Panc1 (cell line): ENCODE results near the gene CASP2. TPM values are rescaled to one million over a fixed set of nuclear protein-coding genes. Genes with fewer than 3 reads are reported as not detected.

Experiments used
- ATAC-seq: fragments of 200-7000 bp; cut with Tn5 transposase; 2 replicates; pipeline ENCODE4 v1.9.1; 2020; ENCODE audit warnings: mild to moderate bottlenecking, moderate library complexity
- BruUV-seq: library from RNA; stranded (reverse); fragments of 400-500 nt; replicated peaks from 2 replicates; lab custom pipeline; 2021; lab: Mats Ljungman, UMichigan
- CTCF ChIA-PET: fragments of 300-600 bp; sonication (Branson Sonifier 250); formaldehyde crosslinking; loops from one replicate; lab custom pipeline; 2022; ENCODE audit warnings: antibody characterized with exemption; lab: Charles Lee
- POLR2A ChIA-PET: fragments of 300-600 bp; sonication (Branson Sonifier 250); formaldehyde crosslinking; loops from one replicate; lab custom pipeline; 2022; ENCODE audit warnings: antibody characterized with exemption; lab: Charles Lee
- DNase-seq: peaks from one replicate; pipeline ENCODE4 v3.0.0-alpha.2; 2010; ENCODE audit warnings: low read depth, low spot score
- H3K27ac ChIP-seq: 2 replicates; pipeline ENCODE4 v1.5.1; 2011; ENCODE audit warnings: mild to moderate bottlenecking, low read length, inconsistent platforms
- H3K27me3 ChIP-seq: fragments of 200-500 bp; sonication (Bioruptor generic); 2 replicates; pipeline ENCODE4 v1.6.0; 2014; ENCODE audit warnings: low read length, inconsistent platforms; ENCODE audit not compliant: control insufficient read depth, insufficient read depth
- H3K36me3 ChIP-seq: fragments of 200-500 bp; sonication (Bioruptor generic); 2 replicates; pipeline ENCODE4 v1.5.1; 2014; ENCODE audit warnings: inconsistent platforms, mild to moderate bottlenecking, low read length, moderate library complexity; ENCODE audit not compliant: control insufficient read depth, insufficient read depth
- H3K4me1 ChIP-seq: 2 replicates; pipeline ENCODE4 v1.5.1; 2011; ENCODE audit warnings: inconsistent platforms, mild to moderate bottlenecking, low read length, moderate library complexity; ENCODE audit not compliant: control insufficient read depth, insufficient read depth
- H3K4me3 ChIP-seq, 2 experiments: 2 replicates each; pipeline ENCODE4 v1.5.1; 2011 to 2012; ENCODE audit warnings: low read depth in 2 of 2, low read length in 2 of 2, mild to moderate bottlenecking in 2 of 2, inconsistent platforms in 1 of 2, moderate library complexity in 1 of 2
- H3K9me3 ChIP-seq: fragments of 200-500 bp; sonication (Bioruptor generic); 2 replicates; pipeline ENCODE4 v1.5.1; 2014; ENCODE audit warnings: low read depth, mild to moderate bottlenecking, inconsistent platforms, low read length, moderate library complexity; ENCODE audit not compliant: control insufficient read depth, insufficient read depth
- POLR2AphosphoS5 ChIP-seq: IDR thresholded peaks from 2 replicates; pipeline ENCODE4 v1.6.1; 2012; ENCODE audit warnings: mild to moderate bottlenecking, low read depth, low read length, moderate library complexity
- SIN3A ChIP-seq: IDR thresholded peaks from 2 replicates; pipeline ENCODE4 v1.6.1; 2012; ENCODE audit warnings: low read depth, mild to moderate bottlenecking, low read length, moderate library complexity, borderline replicate concordance; ENCODE audit not compliant: insufficient read depth
- TCF7L2 ChIP-seq: IDR thresholded peaks from 2 replicates; pipeline ENCODE4 v1.6.1; 2011; ENCODE audit warnings: mild to moderate bottlenecking, low read depth, low read length, inconsistent platforms
- in situ Hi-C: cut with HindIII; loops from 2 replicates; pipeline ENCODE4 v1.10.0; 2016; ENCODE audit warnings: low sequenced_read_pairs, low pct_unique_long_range_greater_than_20kb
- intact Hi-C: fragments of 100-400 bp; cut with micrococcal nuclease; formaldehyde crosslinking; loops from one replicate; pipeline ENCODE4 v1.10.0; 2022; ENCODE audit not compliant: unreplicated experiment
- total RNA-seq: library from RNA; stranded (reverse); gene quantifications from one replicate; pipeline ENCODE4 v1.2.1, GENCODE V29; 2021; ENCODE audit not compliant: unreplicated experiment
- TF ChIP-seq, protein P1 (sequence below): fragments of 450-650 bp; IDR thresholded peaks from 2 replicates; pipeline ENCODE4 v1.5.1; 2017; ENCODE audit warnings: mild to moderate bottlenecking
- TF ChIP-seq, protein P2 (sequence below), 2 experiments: IDR thresholded peaks; 2 replicates each; pipeline ENCODE4 v1.6.1; 2011 to 2012; ENCODE audit warnings: low read depth in 2 of 2, control low read depth in 1 of 2, low read length in 1 of 2, mild to moderate bottlenecking in 1 of 2, moderate library complexity in 1 of 2; ENCODE audit not compliant: insufficient read depth in 1 of 2

CASP2 gene
- total RNA-seq, 1 experiment from 2014 or later: 47.4 TPM

DNA sequence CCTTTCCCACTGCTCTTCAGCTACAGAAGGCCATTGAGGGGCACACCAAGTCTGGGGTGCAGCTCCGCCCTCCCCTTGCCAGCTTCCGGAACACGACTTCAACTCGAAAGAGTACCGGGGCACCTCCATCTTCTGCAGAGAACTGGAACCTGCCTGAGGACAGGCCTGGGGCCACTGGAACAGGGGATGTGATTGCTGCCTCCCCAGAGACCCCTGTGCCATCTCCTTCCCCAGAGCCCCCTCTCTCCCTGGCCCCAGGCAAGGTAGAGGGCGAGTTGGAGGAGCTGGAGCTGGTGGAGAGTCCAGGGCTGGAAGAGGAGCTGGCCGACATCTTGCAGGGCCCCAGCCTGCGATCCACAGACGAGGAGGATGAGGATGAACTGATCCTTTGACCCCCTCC is 63.4 kb downstream of the CASP2 start:
- Histone ChIP-seq H3K9me3 (no peaks in the 10 kb centered on the region), H3K36me3 (no peaks in the 10 kb centered on the region), H3K4me3 (no peak overlapping the region), H3K4me1 (no peaks in the 10 kb centered on the region), H3K27ac (no peak overlapping the region), H3K27me3 (peaks cover 13% of the 10 kb centered on the region)
- ChIA-PET POLR2A (no interaction called here), CTCF (no interaction called here)
- in situ Hi-C loops: no loop called here
- TF ChIP-seq, protein P1, sequence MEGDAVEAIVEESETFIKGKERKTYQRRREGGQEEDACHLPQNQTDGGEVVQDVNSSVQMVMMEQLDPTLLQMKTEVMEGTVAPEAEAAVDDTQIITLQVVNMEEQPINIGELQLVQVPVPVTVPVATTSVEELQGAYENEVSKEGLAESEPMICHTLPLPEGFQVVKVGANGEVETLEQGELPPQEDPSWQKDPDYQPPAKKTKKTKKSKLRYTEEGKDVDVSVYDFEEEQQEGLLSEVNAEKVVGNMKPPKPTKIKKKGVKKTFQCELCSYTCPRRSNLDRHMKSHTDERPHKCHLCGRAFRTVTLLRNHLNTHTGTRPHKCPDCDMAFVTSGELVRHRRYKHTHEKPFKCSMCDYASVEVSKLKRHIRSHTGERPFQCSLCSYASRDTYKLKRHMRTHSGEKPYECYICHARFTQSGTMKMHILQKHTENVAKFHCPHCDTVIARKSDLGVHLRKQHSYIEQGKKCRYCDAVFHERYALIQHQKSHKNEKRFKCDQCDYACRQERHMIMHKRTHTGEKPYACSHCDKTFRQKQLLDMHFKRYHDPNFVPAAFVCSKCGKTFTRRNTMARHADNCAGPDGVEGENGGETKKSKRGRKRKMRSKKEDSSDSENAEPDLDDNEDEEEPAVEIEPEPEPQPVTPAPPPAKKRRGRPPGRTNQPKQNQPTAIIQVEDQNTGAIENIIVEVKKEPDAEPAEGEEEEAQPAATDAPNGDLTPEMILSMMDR: no peak
- TF ChIP-seq TCF7L2 (no peak), SIN3A (no peak), POLR2AphosphoS5 (no peak)
- TF ChIP-seq, protein P2, sequence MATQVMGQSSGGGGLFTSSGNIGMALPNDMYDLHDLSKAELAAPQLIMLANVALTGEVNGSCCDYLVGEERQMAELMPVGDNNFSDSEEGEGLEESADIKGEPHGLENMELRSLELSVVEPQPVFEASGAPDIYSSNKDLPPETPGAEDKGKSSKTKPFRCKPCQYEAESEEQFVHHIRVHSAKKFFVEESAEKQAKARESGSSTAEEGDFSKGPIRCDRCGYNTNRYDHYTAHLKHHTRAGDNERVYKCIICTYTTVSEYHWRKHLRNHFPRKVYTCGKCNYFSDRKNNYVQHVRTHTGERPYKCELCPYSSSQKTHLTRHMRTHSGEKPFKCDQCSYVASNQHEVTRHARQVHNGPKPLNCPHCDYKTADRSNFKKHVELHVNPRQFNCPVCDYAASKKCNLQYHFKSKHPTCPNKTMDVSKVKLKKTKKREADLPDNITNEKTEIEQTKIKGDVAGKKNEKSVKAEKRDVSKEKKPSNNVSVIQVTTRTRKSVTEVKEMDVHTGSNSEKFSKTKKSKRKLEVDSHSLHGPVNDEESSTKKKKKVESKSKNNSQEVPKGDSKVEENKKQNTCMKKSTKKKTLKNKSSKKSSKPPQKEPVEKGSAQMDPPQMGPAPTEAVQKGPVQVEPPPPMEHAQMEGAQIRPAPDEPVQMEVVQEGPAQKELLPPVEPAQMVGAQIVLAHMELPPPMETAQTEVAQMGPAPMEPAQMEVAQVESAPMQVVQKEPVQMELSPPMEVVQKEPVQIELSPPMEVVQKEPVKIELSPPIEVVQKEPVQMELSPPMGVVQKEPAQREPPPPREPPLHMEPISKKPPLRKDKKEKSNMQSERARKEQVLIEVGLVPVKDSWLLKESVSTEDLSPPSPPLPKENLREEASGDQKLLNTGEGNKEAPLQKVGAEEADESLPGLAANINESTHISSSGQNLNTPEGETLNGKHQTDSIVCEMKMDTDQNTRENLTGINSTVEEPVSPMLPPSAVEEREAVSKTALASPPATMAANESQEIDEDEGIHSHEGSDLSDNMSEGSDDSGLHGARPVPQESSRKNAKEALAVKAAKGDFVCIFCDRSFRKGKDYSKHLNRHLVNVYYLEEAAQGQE (IDR thresholded peaks at IDR 0.05; ENCODE audit: insufficient read depth in 1 of 2, low read depth in 2 of 2, low read length in 1 of 2): no peak
- intact Hi-C loops: no loop called here
- BruUV-seq: no TSS peak
- ATAC-seq (no peak), DNase-seq (no peak)

DNA sequence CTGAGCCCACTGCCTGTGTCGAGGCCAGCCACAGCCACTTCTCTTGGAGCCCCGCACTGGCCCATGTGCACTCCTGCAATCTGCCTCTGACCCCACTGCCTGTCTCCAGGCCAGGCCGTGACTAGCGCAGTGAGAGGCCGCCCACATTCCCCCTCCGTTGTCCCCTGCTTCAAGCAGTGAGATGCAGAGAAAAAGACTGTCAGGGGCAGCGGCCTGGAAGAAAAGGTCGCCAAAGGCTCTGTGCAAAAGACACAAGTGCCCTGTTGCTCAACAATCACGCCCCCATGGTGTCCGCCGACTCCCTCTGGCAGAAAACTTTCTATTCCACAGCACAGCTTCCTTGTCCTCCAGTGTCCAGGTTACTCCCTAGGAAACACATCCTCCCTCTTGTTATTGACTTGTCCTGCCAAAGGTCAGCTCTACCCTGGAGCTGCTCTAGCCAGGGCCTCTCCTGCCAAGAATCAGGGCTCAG is 64.4 kb downstream of the CASP2 start:
- no peaks in the 10 kb centered on the region for H3K9me3 ChIP-seq
- H3K36me3 ChIP-seq: no peaks in the 10 kb centered on the region
- ChIA-PET POLR2A (no interaction called here), CTCF (no interaction called here)
- intact Hi-C loops: no loop called here
- no peak overlapping the region for H3K4me3 ChIP-seq
- DNase-seq: no peak
- TF ChIP-seq, protein P2 (IDR thresholded peaks at IDR 0.05; ENCODE audit: insufficient read depth in 1 of 2, low read depth in 2 of 2, low read length in 1 of 2): no peak
- TF ChIP-seq, protein P1: no peak
- no peak for TF ChIP-seq POLR2AphosphoS5
- TF ChIP-seq TCF7L2: no peak
- TF ChIP-seq SIN3A: no peak
- BruUV-seq: no TSS peak
- ATAC-seq: no peak
- no peaks in the 10 kb centered on the region for H3K4me1 ChIP-seq
- no peak overlapping the region for H3K27ac ChIP-seq
- peaks cover 10% of the 10 kb centered on the region for H3K27me3 ChIP-seq
- in situ Hi-C loops: no loop called here
